ENCODE data around the gene CAPN13.
A peak's percentile ranks its signal among the peaks of the same experiment; 100 is the strongest.

Gene CAPN13

DNA sequence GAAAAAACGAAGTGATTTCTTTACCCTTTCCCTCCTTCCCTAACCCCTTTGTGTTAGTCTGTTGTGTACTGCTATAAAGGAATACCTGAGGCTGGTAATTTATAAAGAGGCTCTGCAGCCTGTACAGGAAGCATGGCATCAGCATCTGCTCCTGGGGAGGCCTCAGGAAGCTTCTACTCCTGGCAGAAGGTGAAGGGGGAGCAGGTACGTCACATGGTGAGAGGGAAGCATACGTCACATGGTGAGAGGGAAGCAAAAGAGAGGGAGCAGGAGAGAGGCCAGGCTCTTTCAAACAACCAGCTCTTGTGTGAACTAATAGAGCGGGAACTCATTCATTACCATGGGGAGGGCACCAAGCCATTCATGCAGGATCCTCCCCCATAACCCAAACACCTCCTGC, 126.2 kb downstream of the CAPN13 start:
- no peak for DNase-seq
- ATAC-seq, result no peak

DNA sequence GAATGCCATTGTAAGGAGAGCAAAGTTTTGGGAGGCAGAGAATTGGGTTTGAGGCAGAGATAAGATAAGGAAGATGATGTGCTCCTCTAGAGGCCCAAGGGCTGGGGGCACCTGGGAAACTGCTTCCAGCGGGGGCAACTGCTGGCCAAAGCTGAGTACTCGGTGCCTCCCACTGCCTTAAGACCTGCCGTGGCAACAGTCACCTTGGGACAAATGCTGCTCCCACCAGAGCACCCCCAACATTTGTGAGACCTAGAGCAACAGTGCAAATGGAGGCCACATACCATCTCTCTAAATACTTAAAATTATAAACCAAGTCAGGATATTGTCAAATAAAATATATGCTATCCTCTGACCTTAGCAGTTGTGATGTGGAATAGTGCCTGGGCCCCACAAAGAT, 127.1 kb downstream of the CAPN13 start:
- no peak for DNase-seq
- ATAC-seq, result no peak

DNA sequence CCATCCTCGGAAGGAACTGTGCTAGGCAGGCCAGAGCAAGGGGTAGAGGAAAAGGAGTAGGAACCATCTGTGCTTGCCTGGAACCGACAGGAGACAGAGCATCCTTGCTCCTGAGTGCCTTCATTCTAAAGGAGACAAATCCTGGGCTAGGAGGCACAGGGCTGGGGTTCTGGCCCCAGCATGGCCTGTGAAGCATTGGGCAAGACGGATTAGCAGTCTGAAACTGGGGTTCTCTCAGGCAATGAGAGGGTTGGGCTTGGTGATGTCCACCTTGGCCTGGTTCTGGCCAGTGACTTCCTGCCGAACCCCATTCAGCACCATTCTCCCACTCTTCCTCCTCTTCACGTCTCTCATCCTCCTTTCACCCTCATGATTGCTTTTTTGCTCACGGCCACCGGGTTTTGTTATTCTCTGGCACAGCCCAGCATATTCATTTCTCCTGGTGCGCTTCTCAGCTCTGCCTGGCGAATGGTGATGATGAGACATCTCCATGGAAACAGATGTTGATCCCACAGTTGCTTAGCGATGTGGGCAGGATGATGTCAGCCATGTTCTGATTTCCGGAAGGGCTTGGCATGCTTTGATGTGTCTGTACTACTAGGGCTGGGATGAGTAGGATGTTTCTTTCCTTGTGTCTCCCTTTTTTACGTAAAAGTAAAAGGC, 127.7 kb downstream of the CAPN13 start:
- ATAC-seq, result peak; percentile 31

DNA sequence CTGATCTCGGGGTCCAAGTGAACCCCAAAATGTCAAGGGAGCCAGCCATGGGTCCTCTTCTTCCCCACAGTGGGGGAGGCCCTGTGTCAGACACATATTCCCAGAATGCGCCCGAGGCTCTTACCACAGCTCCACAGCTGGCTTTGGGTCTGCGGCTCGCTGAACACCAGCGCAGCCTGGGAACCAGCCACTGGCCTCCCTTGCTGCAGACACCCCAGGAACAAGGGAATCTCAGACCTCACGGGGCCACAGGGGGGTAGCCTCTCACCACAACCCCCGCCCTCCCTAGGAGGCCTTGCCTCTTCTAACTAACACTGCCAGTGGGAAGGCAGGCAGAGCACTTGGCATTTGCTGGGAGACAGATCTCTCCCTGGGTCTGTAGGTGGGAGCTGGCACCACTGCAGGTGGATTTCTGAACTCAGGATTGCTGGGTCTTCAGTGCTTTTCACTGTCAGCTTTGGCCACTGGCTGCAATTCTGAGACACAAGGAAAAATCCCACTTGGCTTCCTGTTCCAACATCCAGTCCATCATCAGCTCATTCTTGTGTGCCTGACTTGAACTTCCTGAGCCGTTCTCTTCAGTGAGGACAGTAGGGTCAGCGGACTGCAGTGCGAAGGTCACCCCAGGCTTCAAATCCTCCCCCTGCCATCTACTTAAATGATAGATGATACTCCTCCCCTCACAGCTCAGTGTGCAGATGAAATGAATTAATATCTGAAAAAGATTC, 128.7 kb downstream of the CAPN13 start:
- DNase-seq (no peak), ATAC-seq (no peak)

More for the DNA sequence above, 127.7 kb downstream of the CAPN13 start:
- no peak for DNase-seq

DNA sequence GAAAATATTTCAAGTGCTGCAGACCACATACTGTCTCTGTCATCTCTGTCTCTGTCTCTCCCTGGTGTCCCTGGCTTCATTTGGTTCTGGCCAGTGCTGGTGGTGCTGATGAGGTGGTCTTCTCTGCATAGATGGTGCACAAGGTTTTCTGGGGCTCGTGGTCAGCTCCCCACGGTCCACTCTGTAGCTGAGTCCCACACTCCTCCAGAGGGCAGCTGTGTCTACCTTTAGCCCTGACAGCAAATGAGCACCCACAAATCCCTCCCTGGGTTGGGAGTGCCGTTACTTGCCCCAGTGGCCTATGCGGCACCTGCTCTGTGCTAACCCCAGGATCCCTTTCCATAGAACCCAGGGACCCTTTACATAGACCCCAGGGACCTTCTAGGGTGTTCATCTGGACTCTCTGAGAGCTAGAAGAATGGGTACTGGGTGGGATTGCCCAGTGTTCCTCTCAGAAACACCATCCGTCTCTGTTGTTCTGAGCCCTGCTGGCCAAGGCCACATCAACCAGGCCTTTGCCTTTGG, 129.3 kb downstream of the CAPN13 start:
- ATAC-seq (no peak), DNase-seq (no peak)

DNA sequence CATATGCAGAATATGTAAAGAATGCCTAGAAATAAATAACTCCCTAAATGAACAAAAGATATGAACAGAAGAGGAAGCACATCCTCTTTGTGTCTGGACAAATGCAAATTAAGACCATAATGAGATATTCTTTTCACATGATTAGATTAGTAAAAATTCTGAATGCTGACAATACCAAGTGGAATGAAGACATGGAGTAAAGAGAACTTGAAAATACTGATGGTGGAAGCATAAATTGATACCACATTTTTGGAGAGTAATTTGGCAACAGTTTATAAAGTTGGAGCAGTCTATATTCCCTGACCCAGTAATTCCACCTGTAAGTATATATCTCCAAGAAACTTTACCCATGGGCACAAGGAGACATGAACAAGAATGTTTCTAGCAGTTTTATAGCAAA, 130.0 kb downstream of the CAPN13 start:
- ATAC-seq, result no peak
- no peak for DNase-seq

DNA sequence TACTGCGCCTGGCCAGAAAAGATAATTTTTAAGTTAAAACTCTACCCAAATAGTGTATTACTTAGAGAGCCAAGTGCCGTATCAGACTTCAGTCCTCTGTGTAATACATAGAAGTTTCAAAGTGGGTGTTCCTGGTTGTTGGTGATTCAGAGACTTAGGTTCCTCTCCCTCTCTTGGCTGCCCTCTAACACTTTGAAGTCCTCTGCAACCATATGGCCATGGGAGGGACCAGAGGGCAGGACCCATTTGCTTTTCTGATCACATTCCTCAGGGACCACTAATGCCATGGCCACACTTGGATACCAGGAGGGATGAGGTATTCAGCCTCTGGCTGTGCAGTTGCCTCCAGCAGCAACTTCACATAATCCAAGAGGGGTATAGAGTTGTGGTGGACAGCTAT, 131.5 kb downstream of the CAPN13 start:
- DNase-seq (no peak), ATAC-seq (no peak)

DNA sequence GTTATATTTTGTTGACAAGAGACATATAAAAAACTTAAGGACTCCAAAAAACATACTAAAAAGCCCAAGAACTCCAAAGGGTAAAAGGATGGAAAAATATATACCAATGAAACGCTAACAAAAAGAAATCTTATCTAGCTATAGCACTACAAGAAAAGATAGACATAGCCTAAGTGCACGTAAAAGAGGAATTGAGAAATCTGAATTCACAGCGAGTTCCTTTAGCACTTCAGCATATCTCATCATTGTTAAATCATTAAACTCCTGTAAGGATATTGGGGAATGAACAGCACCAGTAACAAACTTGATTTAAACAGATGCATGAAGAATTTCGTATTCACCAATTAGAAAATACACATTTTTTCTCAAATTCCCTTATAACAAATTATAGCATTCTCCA, 134.1 kb downstream of the CAPN13 start:
- ATAC-seq (no peak), DNase-seq (no peak)
